Smooth muscle cell (in vitro differentiated cells): ENCODE measurements around the gene PITPNC1. TPM values are rescaled to one million over a fixed set of nuclear protein-coding genes. Genes with fewer than 3 reads are reported as not detected.

Experiments used
- DNase-seq: peaks from one replicate; lab custom pipeline; 2025; ENCODE audit not compliant: unreplicated experiment; lab: John Stamatoyannopoulos, UW
- H2AFZ ChIP-seq: fragments of 200-600 bp; sonication (generic); 2 replicates; pipeline ENCODE4 v1.6.0; 2016; ENCODE audit warnings: antibody characterized with exemption, low read depth, mild to moderate bottlenecking
- H3F3A ChIP-seq: fragments of 200-600 bp; sonication (generic); 2 replicates; pipeline ENCODE4 v1.6.0; 2017; ENCODE audit warnings: antibody characterized with exemption, low read depth
- H3K27ac ChIP-seq: fragments of 200-600 bp; sonication (generic); 2 replicates; pipeline ENCODE4 v1.5.1; 2016; ENCODE audit warnings: low read depth, mild to moderate bottlenecking
- H3K27me3 ChIP-seq: fragments of 200-600 bp; sonication (generic); 2 replicates; pipeline ENCODE4 v1.6.1; 2016; ENCODE audit warnings: low read depth, mild to moderate bottlenecking
- H3K36me3 ChIP-seq: fragments of 200-600 bp; sonication (generic); 2 replicates; pipeline ENCODE4 v1.5.1; 2016; ENCODE audit warnings: low read depth
- H3K4me1 ChIP-seq: fragments of 200-600 bp; sonication (generic); 2 replicates; pipeline ENCODE4 v1.5.1; 2016; ENCODE audit warnings: low read depth
- H3K4me2 ChIP-seq: fragments of 200-600 bp; sonication (generic); 2 replicates; pipeline ENCODE4 v1.6.0; 2016; ENCODE audit warnings: mild to moderate bottlenecking
- H3K4me3 ChIP-seq: fragments of 200-600 bp; sonication (generic); 2 replicates; pipeline ENCODE4 v1.5.1; 2016; ENCODE audit warnings: mild to moderate bottlenecking
- H3K79me2 ChIP-seq: fragments of 200-600 bp; sonication (generic); 2 replicates; pipeline ENCODE4 v1.6.0; 2016; ENCODE audit warnings: low read depth, mild to moderate bottlenecking
- H3K9ac ChIP-seq: fragments of 200-600 bp; sonication (generic); 2 replicates; pipeline ENCODE4 v1.6.0; 2016; ENCODE audit warnings: low read depth
- H3K9me3 ChIP-seq: fragments of 200-600 bp; sonication (generic); replicated peaks from 2 replicates; pipeline ENCODE4 v1.5.1; 2016; ENCODE audit warnings: low read depth
- H4K20me1 ChIP-seq: fragments of 200-600 bp; sonication (generic); 2 replicates; pipeline ENCODE4 v1.6.0; 2016; ENCODE audit warnings: low read depth
- CTCF ChIP-seq: fragments of 200-600 bp; sonication (generic); IDR thresholded peaks from 2 replicates; pipeline ENCODE4 v1.5.1; 2017; ENCODE audit warnings: borderline replicate concordance, mild to moderate bottlenecking, antibody characterized with exemption; ENCODE audit not compliant: insufficient read depth, poor library complexity, severe bottlenecking
- WGBS: methylation state at CpG from one replicate; pipeline ENCODE4 v1.1.7; 2016; ENCODE audit warnings: low lambda C conversion rate; 5-methylcytosine and 5-hydroxymethylcytosine counted together
- polyA plus RNA-seq: library from polyadenylated mRNA; unstranded; fragments of >200 nt; fragmentation: Nextera tagmentation; extraction: Ambion mirVana; gene quantifications from 2 replicates; pipeline ENCODE4 v1.2.1, GENCODE V29; 2016
- total RNA-seq: library from RNA; depleted of rRNA; stranded (reverse); fragments of >200 nt; gene quantifications from 2 replicates; pipeline ENCODE4 v1.2.3, GENCODE V29; 2014

The PITPNC1 gene
- total and polyA plus RNA-seq, 2 experiments from 2014 or later, result 9.6 to 12.5 TPM

- Histone ChIP-seq H3K27me3 (no peaks in the 10 kb centered on the region), H3K4me2 (peak overlapping the region; percentile 57), H4K20me1 (no peaks in the 10 kb centered on the region), H3K4me1 (no peaks in the 10 kb centered on the region), H3K9ac (no peak overlapping the region), H3K4me3 (no peak overlapping the region), H3K79me2 (peaks cover 9% of the 10 kb centered on the region), H3K9me3 (no peaks in the 10 kb centered on the region), H3F3A (no peaks in the 10 kb centered on the region), H2AFZ (no peak overlapping the region), H3K36me3 (no peaks in the 10 kb centered on the region), H3K27ac (peak overlapping the region; percentile 34)
- WGBS, result 75% methylated on average over 10 of the region's 10 CpGs
- DNase-seq, result no peak
- no peak for TF ChIP-seq CTCF
Measured at GRCh38 chr17:67509390-67510287, 132.6 kb downstream of the PITPNC1 start.

- no peaks in the 10 kb centered on the region for H3K9me3 ChIP-seq
- H3K79me2 ChIP-seq, result peaks cover 5% of the 10 kb centered on the region
- H3K9ac ChIP-seq, result no peak overlapping the region
- no peaks in the 10 kb centered on the region for H3K27me3 ChIP-seq
- H3K27ac ChIP-seq, result no peak overlapping the region
- WGBS, result 98% methylated on average over 3 of the region's 3 CpGs
- H2AFZ ChIP-seq, result no peak overlapping the region
- H3K4me1 ChIP-seq, result no peaks in the 10 kb centered on the region
- no peak overlapping the region for H3K4me2 ChIP-seq
- H3K4me3 ChIP-seq, result no peak overlapping the region
- no peaks in the 10 kb centered on the region for H3K36me3 ChIP-seq
- H3F3A ChIP-seq, result no peaks in the 10 kb centered on the region
- H4K20me1 ChIP-seq, result no peaks in the 10 kb centered on the region
- TF ChIP-seq CTCF, result no peak
- DNase-seq, result no peak
Measured at GRCh38 chr17:67511012-67511411, 133.9 kb downstream of the PITPNC1 start.

- H3K4me2 ChIP-seq, result no peak overlapping the region
- H3K4me3 ChIP-seq, result no peak overlapping the region
- H3F3A ChIP-seq, result no peaks in the 10 kb centered on the region
- no peaks in the 10 kb centered on the region for H3K36me3 ChIP-seq
- H3K27ac ChIP-seq, result no peak overlapping the region
- 91% methylated on average over 2 of the region's 2 CpGs for WGBS
- H3K79me2 ChIP-seq, result peaks cover 5% of the 10 kb centered on the region
- TF ChIP-seq CTCF, result no peak
- DNase-seq, result no peak
- H3K9ac ChIP-seq, result no peak overlapping the region
- H2AFZ ChIP-seq, result no peak overlapping the region
- no peaks in the 10 kb centered on the region for H3K27me3 ChIP-seq
- no peaks in the 10 kb centered on the region for H4K20me1 ChIP-seq
- no peaks in the 10 kb centered on the region for H3K9me3 ChIP-seq
- no peaks in the 10 kb centered on the region for H3K4me1 ChIP-seq
Measured at GRCh38 chr17:67511804-67512203, 134.7 kb downstream of the PITPNC1 start.
